OCI-LY7 (cell line): Measurements from ENCODE around the gene PGAP6.

Source experiments
- CTCF ChIP-seq: fragments of 200-600 bp; sonication (generic); conservative IDR thresholded peaks from 2 replicates; pipeline ENCODE4 v1.5.1; 2014; ENCODE audit warnings: mild to moderate bottlenecking, antibody characterized with exemption, low read length, moderate library complexity, mixed read lengths
- EZH2phosphoT487 ChIP-seq: fragments of 200-600 bp; sonication (generic); IDR thresholded peaks from 2 replicates; pipeline ENCODE4 v1.6.1; 2018; ENCODE audit warnings: low read depth, borderline replicate concordance, mild to moderate bottlenecking, mixed run types, antibody characterized with exemption, low read length, moderate library complexity, mixed read lengths

DNA sequence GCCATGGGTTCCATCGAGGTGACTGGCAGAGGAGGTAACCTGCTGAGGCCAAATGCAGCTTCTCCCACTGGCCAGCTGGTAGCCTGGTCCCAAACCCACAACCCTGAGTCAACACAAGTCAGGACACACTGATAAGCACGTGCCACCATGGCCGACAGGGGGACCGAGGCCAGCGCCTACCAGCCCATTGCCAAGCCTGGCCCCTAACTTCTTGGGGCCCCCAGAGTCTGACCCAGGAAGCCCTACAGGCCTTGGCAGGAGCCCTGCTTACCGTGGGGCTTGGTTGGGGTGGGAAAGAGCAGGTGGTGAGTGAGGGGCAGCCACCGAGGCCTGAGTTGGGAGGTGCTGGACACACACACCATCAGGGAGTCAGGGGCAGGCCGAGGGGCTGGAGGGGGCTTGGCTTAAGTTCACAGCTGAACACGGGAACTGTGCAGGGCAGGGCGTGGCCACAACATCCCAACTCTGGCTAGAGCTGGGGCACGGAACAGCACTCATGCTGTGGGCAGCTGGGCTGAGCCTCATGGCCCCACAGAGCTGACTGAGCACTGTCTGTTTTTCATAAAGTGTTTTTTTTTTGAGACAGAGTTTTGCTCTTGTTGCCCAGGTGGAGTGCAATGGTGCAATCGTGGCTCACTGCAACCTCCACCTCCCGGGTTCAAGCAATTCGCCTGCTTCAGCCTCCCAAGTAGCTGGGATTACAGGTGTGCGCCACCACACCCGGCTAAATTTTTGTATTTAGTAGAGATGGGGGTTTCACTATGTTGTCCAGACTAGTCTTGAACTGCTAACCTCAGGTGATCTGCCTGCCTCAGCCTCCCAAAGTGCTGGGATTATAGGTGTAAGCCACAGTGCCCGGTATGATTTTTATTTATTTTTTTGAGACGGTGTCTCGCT lies 16.9 kb downstream of the PGAP6 start:
- TF ChIP-seq CTCF (no peak), EZH2phosphoT487 (no peak)
